Measurements from ENCODE around the gene PPP1R3E. TPM values are rescaled to one million over a fixed set of nuclear protein-coding genes. Genes with fewer than 3 reads are reported as not detected.
A peak's percentile ranks its signal among the peaks of the same experiment; 100 is the strongest.
"Not testable (repeated sequence)": the region's sequence is repeated elsewhere in the genome, so short reads cannot be mapped to it uniquely, and the experiment has no call there.

PPP1R3E gene
- total and polyA plus RNA-seq, 5 donors: 6.1 to 15.3 (median 9.6) TPM

DNA sequence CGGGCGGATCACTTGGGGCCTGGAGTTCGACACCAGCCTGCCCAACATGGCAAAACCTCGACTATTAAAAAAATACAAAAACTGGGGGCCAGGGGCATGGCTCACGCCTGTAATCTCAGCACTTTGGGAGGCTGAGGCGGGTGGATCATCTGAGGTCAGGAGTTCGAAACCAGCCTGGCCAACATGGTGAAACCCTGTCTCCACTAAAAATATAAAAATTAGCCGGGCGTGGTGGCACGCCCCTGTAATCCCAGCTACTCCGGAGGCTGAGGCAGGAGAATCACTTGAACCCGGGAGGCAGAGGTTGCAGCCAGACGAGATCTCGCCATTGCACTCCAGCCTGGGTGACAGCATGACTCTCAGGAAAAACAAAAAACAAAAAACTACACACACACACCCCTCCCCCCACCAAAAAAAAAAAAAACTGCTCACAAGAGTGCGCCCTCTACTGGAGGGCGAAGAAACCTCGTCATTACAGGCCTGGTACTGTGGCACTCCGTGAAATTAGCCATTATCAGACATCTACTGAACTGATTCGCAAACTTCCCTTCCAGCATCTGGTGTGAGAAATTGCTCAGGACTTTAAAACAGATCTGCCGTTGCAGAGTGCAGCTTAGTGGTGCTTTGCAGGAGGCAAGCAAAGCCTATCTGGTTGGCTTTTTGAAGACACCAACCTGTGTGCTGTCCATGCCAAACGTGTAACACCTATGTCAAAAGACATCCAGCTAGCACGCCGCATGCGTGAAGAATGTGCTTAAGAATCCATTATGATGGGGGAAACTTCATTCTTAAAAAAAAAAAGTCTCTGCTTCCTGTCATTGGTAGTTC is 7.7 kb downstream of the PPP1R3E start:
- H3K27me3 ChIP-seq (ENCODE audit: control insufficient read depth, insufficient read depth): no peaks in the 10 kb centered on the region
- intact Hi-C loops (cut with DNase I): loop anchor here in 1 of 4 donors (10.0 kb wide), 1 partner anchor 170 kb away; no protein-coding TSS in a partner anchor
- 25% methylated on average over 24 of the region's 24 CpGs for WGBS
- no peak overlapping the region for H3K4me3 ChIP-seq (ENCODE audit: low read length)
- DNase-seq (peak in 2 of 3 donors; percentile 41 to 78), ATAC-seq (peak; percentile 52 to 62)
- no peaks in the 10 kb centered on the region for H3K9me3 ChIP-seq (ENCODE audit: control insufficient read depth, low read length)
- H3K27ac ChIP-seq (ENCODE audit: low read length): no peak overlapping the region
- H3K4me1 ChIP-seq (ENCODE audit: control insufficient read depth, insufficient read depth, low read length): peaks cover under 1% of the 10 kb centered on the region

GRCh38 chr14:23286902-23287479 is 15.7 kb downstream of the PPP1R3E start:
- ATAC-seq (no peak), DNase-seq (no peak)
- WGBS: 60% methylated on average over 6 of the region's 6 CpGs
- no peaks in the 10 kb centered on the region for H3K9me3 ChIP-seq (ENCODE audit: control insufficient read depth, low read length)
- peak overlapping the region; percentile 94 for H3K27ac ChIP-seq (ENCODE audit: low read length)
- H3K4me1 ChIP-seq (ENCODE audit: control insufficient read depth, insufficient read depth, low read length): no peaks in the 10 kb centered on the region
- intact Hi-C loops (cut with DNase I): no loop called here
- peak overlapping the region; percentile 54 for H3K4me3 ChIP-seq (ENCODE audit: low read length)
- no peaks in the 10 kb centered on the region for H3K27me3 ChIP-seq (ENCODE audit: control insufficient read depth, insufficient read depth)

GRCh38 chr14:23286020-23286901 is 16.4 kb downstream of the PPP1R3E start, which contains the start of gene HOMEZ:
TSS of gene HOMEZ (minus strand) at chr14:23286132. CDS start at chr14:23285952, 180 bp downstream.
- peak within 1 kb of the TSS; percentile 81 for H3K4me3 ChIP-seq (ENCODE audit: low read length)
- H3K27ac ChIP-seq (ENCODE audit: low read length): peak within 1 kb of the TSS; percentile 94
- intact Hi-C loops (cut with DNase I): no loop called here
- H3K27me3 ChIP-seq (ENCODE audit: control insufficient read depth, insufficient read depth): no peaks in the 10 kb centered on the region
- under 1% methylated on average over 53 of the region's 53 CpGs for WGBS
- ATAC-seq (peak; percentile 99), DNase-seq (peak; percentile 100)
- no peaks in the 10 kb centered on the region for H3K4me1 ChIP-seq (ENCODE audit: control insufficient read depth, insufficient read depth, low read length)
- H3K9me3 ChIP-seq (ENCODE audit: control insufficient read depth, low read length): no peaks in the 10 kb centered on the region

- ATAC-seq (peak; percentile 33 to 54), DNase-seq (peak in 1 of 3 donors; percentile 52)
- H3K27ac ChIP-seq (ENCODE audit: low read length): peak overlapping the region; percentile 84
- WGBS: under 1% methylated on average over 22 of the region's 22 CpGs
- no peaks in the 10 kb centered on the region for H3K27me3 ChIP-seq (ENCODE audit: control insufficient read depth, insufficient read depth)
- intact Hi-C loops (cut with DNase I): no loop called here
- no peaks in the 10 kb centered on the region for H3K9me3 ChIP-seq (ENCODE audit: control insufficient read depth, low read length)
- H3K4me1 ChIP-seq (ENCODE audit: control insufficient read depth, insufficient read depth, low read length): no peaks in the 10 kb centered on the region
- peak overlapping the region; percentile 81 for H3K4me3 ChIP-seq (ENCODE audit: low read length)
Observed at GRCh38 chr14:23285530-23286019, 17.1 kb downstream of the PPP1R3E start.

- H3K4me3 ChIP-seq (ENCODE audit: low read length): peak overlapping the region; percentile 81
- ATAC-seq (peak in 1 of 2 donors; percentile 5), DNase-seq (no peak)
- no peaks in the 10 kb centered on the region for H3K4me1 ChIP-seq (ENCODE audit: control insufficient read depth, insufficient read depth, low read length)
- 20% methylated on average over 9 of the region's 9 CpGs for WGBS
- no peaks in the 10 kb centered on the region for H3K9me3 ChIP-seq (ENCODE audit: control insufficient read depth, low read length)
- no peaks in the 10 kb centered on the region for H3K27me3 ChIP-seq (ENCODE audit: control insufficient read depth, insufficient read depth)
- intact Hi-C loops (cut with DNase I): no loop called here
- peak overlapping the region; percentile 84 for H3K27ac ChIP-seq (ENCODE audit: low read length)
Observed at GRCh38 chr14:23284654-23285529, 17.8 kb downstream of the PPP1R3E start.

DNA sequence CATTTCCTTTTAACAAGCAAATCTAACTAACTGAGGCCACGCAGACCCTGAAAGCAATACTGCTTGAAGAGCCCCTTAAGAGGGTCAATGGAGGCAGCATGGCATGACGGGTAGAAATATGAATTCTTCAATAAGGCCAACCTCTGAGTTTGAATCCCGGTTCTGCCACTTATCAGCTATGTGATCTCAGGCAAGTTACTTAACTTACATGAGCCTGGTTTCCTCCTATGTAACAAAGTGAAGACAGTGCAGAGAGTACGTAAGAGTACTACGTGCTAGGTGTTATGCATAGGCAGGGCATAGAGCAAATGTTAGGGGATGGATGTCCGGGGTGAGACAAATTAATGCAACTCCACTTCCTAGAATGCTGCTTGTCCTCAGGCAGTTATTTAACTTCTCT is 21.4 kb downstream of the PPP1R3E start:
- H3K4me1 ChIP-seq (ENCODE audit: control insufficient read depth, insufficient read depth, low read length): no peaks in the 10 kb centered on the region
- no peaks in the 10 kb centered on the region for H3K27me3 ChIP-seq (ENCODE audit: control insufficient read depth, insufficient read depth)
- no peaks in the 10 kb centered on the region for H3K9me3 ChIP-seq (ENCODE audit: control insufficient read depth, low read length)
- DNase-seq: no peak
- no peak overlapping the region for H3K27ac ChIP-seq (ENCODE audit: low read length)
- 94% methylated on average over 6 of the region's 6 CpGs for WGBS
- no peak for ATAC-seq
- no peak overlapping the region for H3K4me3 ChIP-seq (ENCODE audit: low read length)
- intact Hi-C loops (cut with DNase I): no loop called here

GRCh38 chr14:23277928-23278327 is 24.7 kb downstream of the PPP1R3E start:
- DNase-seq; intact Hi-C loops (cut with DNase I); H3K4me3 ChIP-seq (ENCODE audit: low read length); H3K27me3 ChIP-seq (ENCODE audit: control insufficient read depth, insufficient read depth); ATAC-seq; H3K4me1 ChIP-seq (ENCODE audit: control insufficient read depth, insufficient read depth, low read length); H3K9me3 ChIP-seq (ENCODE audit: control insufficient read depth, low read length); H3K27ac ChIP-seq (ENCODE audit: low read length): not testable (repeated sequence)
- 97% methylated on average over 6 of the region's 6 CpGs for WGBS

- Histone ChIP-seq H3K4me3 (ENCODE audit: low read length) (no peak overlapping the region), H3K9me3 (ENCODE audit: control insufficient read depth, low read length) (no peaks in the 10 kb centered on the region), H3K27me3 (ENCODE audit: control insufficient read depth, insufficient read depth) (no peaks in the 10 kb centered on the region), H3K4me1 (ENCODE audit: control insufficient read depth, insufficient read depth, low read length) (no peaks in the 10 kb centered on the region), H3K27ac (ENCODE audit: low read length) (no peak overlapping the region)
- DNase-seq: no peak
- WGBS: 82% methylated on average over 3 of the region's 3 CpGs
- intact Hi-C loops (cut with DNase I): no loop called here
- ATAC-seq: no peak
Observed at GRCh38 chr14:23277189-23277588, 25.5 kb downstream of the PPP1R3E start.

DNA sequence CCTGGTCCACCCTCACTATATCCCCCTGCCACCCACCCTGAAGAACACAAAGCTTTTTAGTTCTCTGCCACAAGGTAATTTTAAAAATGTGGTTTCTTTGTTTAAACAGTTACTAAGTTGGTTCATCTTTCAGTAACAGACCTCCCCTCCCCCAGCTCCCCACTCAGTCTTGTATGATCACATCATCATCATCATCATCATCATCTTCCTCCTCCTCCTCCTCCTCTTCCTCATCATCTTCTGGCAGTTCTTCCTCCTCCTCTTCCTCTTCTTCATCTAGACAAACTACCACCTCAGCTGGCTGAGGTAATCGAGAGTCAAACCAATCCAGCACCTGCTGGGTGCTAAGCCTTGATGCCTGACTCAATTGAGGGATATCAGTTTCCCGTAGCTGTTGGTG is 27.2 kb downstream of the PPP1R3E start:
- no peaks in the 10 kb centered on the region for H3K27me3 ChIP-seq (ENCODE audit: control insufficient read depth, insufficient read depth)
- WGBS: 91% methylated on average over 2 of the region's 2 CpGs
- intact Hi-C loops (cut with DNase I): no loop called here
- H3K27ac ChIP-seq (ENCODE audit: low read length): no peak overlapping the region
- no peak for ATAC-seq
- H3K4me3 ChIP-seq (ENCODE audit: low read length): no peak overlapping the region
- H3K9me3 ChIP-seq (ENCODE audit: control insufficient read depth, low read length): no peaks in the 10 kb centered on the region
- no peaks in the 10 kb centered on the region for H3K4me1 ChIP-seq (ENCODE audit: control insufficient read depth, insufficient read depth, low read length)
- no peak for DNase-seq

DNA sequence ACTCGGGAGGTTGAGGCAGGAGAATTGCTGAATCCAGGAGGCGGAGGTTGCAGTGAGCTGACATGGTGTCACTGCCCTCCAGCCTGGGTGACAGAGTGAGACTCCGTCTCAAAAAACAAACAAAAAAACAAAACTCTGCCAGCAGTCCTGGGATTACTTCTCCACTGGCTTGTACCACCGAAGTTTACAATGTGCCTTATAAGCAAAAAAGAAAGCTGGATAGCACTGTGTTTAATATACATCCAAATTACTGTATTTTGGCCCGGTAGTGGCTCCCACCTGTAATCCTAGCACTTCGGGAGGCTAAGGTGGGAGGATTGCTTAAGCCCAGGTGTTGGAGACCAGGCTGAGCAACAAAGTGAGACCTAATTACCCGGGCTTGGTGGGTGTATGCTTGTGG is 33.5 kb downstream of the PPP1R3E start:
- no peaks in the 10 kb centered on the region for H3K9me3 ChIP-seq (ENCODE audit: control insufficient read depth, low read length)
- no peak for DNase-seq
- 92% methylated on average over 7 of the region's 7 CpGs for WGBS
- ATAC-seq: no peak
- intact Hi-C loops (cut with DNase I): loop anchor here in 1 of 4 donors (5.0 kb wide), 1 partner anchor 108 kb away; the partner anchor contains the start of gene CMTM5
- no peak overlapping the region for H3K27ac ChIP-seq (ENCODE audit: low read length)
- no peak overlapping the region for H3K4me3 ChIP-seq (ENCODE audit: low read length)
- H3K4me1 ChIP-seq (ENCODE audit: control insufficient read depth, insufficient read depth, low read length): no peaks in the 10 kb centered on the region
- H3K27me3 ChIP-seq (ENCODE audit: control insufficient read depth, insufficient read depth): no peaks in the 10 kb centered on the region

All from right cardiac atrium (tissue), 5 donors.